Cardiac septum (tissue), 1 donor: ENCODE results near the gene ZKSCAN5. TPM values are rescaled to one million over a fixed set of nuclear protein-coding genes. Genes with fewer than 3 reads are reported as not detected.
"Not testable (repeated sequence)": the region's sequence is repeated elsewhere in the genome, so short reads cannot be mapped to it uniquely, and the experiment has no call there.

Source experiments
- DNase-seq: peaks from one replicate; pipeline ENCODE4 v3.0.0-alpha.2; 2020; ENCODE audit warnings: low spot score
- intact Hi-C: fragments of 100-400 bp; cut with DNase I; formaldehyde crosslinking; loops from one replicate; pipeline ENCODE4 v1.14.0; 2022
- total RNA-seq: library from RNA; stranded (reverse); fragmentation: NEBNext Ultra II Directional; extraction: Animal tissue kit (Norgen Biotek cat#: 25700); gene quantifications from one replicate; pipeline ENCODE4 v1.2.1, GENCODE V29; 2021
- donor health status: DM: no; HTN: no; CAD: no.

ZKSCAN5 gene
- total RNA-seq, 1 donor from 2014 or later: 7.0 TPM

DNA sequence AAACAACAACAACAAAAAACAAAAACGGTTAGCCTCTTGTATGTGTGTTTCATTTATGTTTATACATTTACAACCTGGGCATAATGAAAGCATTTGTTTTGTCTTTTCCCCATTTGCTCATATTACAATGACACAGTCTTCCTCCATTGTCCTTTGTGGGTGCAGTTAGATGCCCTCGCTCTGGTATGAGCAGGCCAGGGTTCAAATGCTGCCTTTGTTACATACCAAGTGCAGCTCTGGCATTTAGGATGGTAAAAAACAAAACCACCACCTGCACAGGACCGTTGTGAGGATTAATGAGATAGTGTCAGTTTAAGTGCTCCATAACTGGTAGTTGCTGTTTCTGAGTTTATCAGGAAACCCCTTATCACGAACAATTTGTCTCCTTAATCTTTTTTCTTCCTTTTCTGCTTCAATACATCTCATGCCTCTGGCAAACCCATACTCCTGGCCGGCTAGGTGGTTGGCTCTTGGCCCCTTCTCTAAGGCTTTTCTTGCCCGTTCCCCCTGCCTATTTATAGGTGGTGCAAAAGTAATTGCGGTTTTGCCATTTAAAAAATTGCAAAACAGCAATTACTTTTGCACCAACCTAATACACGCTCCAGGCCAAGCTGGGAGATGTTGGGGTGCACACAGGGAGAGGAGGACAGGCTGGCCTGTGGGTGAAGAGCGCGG, 75.0 kb downstream of the ZKSCAN5 start:
- intact Hi-C loops: no loop called here
- DNase-seq: no peak

GRCh38 chr7:99579956-99580777, 75.7 kb downstream of the ZKSCAN5 start:
- intact Hi-C loops: no loop called here

DNA sequence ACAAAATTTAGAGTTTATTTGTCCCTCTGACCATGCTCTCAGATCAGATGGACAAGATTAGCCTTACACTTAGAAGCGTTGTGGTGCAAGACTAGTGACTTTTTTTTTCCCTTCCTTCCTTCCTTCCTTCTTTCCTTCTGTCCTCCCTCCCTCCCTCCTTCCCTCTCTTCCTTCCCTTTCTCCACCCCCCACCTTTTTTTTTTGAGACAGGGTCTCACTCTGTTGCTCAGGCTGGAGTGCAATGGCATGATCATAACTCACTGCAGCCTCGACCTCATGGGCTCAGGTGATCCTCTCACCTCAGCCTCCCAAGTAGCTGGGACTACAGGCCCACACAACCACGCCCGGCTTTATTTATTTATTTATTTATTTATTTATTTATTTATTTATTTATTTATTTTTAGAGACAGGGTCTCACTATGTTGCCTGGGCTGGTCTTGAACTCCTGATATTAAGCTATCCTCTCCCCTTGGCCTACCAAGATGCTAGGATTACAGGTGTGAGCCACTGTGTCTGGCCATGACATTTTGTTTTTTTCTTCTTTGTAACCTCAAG, 76.4 kb downstream of the ZKSCAN5 start:
- DNase-seq: not testable (repeated sequence)

More at GRCh38 chr7:99579956-99580777, 75.7 kb downstream of the ZKSCAN5 start:
- no peak for DNase-seq

More for the DNA sequence above, 76.4 kb downstream of the ZKSCAN5 start:
- intact Hi-C loops: not testable (repeated sequence)

Other genes with a start within 250 kb of the ZKSCAN5 start
- not detected for gene MYH16, start 231.8 kb upstream of the ZKSCAN5 start, total RNA-seq
- gene ARPC1A, start 178.8 kb upstream of the ZKSCAN5 start, total RNA-seq: 116 TPM
- gene ARPC1B, start 129.9 kb upstream of the ZKSCAN5 start, total RNA-seq: 40.4 TPM
- 95.6 TPM for gene PDAP1, start 96.1 kb upstream of the ZKSCAN5 start, total RNA-seq
- 46.5 TPM for gene BUD31, start 95.7 kb upstream of the ZKSCAN5 start, total RNA-seq
- gene PTCD1, start 65.9 kb upstream of the ZKSCAN5 start, total RNA-seq: 3.4 TPM
- gene CPSF4, start 65.7 kb upstream of the ZKSCAN5 start, total RNA-seq: 15.0 TPM
- 516 TPM for gene ATP5MF, start 38.5 kb upstream of the ZKSCAN5 start, total RNA-seq
- gene ZNF789, start 31.8 kb upstream of the ZKSCAN5 start, total RNA-seq: 3.8 TPM
- gene ZNF394, start 4.4 kb upstream of the ZKSCAN5 start, total RNA-seq: 14.9 TPM
- 4.9 TPM for gene FAM200A, start 47.5 kb downstream of the ZKSCAN5 start, total RNA-seq
- gene ZNF655, start 54.0 kb downstream of the ZKSCAN5 start, total RNA-seq: 42.1 TPM
- gene TMEM225B, start 93.6 kb downstream of the ZKSCAN5 start, total RNA-seq: not detected
- 10.4 TPM for gene ZSCAN25, start 112.3 kb downstream of the ZKSCAN5 start, total RNA-seq
- 0.13 TPM for gene CYP3A5, start 175.3 kb downstream of the ZKSCAN5 start, total RNA-seq
- not detected for gene CYP3A7, start 230.5 kb downstream of the ZKSCAN5 start, total RNA-seq